Activated CD4-positive, CD25-positive, alpha-beta regulatory T cell (primary cell): ENCODE results near the gene PPP1R37.
A peak's percentile ranks its signal among the peaks of the same experiment; 100 is the strongest.

Source experiments
- DNase-seq, 4 experiments: peaks; one replicate each; lab custom pipeline; 2025; lab: John Stamatoyannopoulos, UW

Gene PPP1R37

DNA sequence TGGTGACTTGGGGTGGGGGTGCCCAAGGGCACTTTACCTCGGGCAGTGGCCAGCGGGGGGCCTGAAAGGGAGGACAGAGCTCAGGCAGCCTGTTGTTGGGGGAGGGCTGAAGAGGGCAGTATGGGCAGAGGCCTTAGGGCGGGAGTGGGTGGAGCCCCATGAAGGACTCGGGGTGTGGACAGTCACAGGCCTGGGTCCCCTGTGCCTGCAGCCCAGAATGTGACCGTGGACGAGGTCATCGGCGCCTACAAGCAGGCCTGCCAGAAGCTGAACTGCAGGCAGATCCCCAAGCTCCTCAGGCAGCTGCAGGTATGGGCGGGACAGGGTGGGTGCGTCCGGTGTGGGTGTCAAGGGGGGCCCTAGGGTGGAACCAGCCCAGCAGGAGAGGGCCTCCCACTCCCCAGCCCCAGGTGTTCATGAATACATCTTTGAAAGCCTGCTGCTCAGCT lies 45.3 kb downstream of the PPP1R37 start:
- no peak for DNase-seq

GRCh38 chr19:45139286-45140143 lies 46.5 kb downstream of the PPP1R37 start:
- DNase-seq = no peak

GRCh38 chr19:45140144-45140503 lies 47.1 kb downstream of the PPP1R37 start:
- DNase-seq = no peak

DNA sequence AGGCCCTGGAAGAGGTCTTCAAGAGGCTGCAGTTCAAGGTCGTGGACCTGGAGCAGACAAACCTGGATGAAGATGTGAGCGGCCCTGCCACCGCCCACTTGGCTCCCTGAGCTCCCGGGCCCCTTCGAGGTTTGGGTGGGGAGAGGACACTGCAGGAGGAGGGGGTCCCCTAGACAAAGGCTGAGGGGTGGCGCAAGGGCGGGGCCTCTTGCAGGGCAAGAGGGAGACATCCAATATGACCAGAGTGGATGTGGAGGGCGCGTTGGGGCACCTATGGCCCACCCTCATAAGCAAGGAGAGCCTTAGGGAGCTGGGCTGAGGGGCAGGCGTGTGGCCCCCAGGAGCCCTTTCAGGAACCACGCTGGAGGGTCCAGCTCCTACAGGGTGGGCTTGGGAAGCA lies 47.6 kb downstream of the PPP1R37 start:
- DNase-seq = no peak

DNA sequence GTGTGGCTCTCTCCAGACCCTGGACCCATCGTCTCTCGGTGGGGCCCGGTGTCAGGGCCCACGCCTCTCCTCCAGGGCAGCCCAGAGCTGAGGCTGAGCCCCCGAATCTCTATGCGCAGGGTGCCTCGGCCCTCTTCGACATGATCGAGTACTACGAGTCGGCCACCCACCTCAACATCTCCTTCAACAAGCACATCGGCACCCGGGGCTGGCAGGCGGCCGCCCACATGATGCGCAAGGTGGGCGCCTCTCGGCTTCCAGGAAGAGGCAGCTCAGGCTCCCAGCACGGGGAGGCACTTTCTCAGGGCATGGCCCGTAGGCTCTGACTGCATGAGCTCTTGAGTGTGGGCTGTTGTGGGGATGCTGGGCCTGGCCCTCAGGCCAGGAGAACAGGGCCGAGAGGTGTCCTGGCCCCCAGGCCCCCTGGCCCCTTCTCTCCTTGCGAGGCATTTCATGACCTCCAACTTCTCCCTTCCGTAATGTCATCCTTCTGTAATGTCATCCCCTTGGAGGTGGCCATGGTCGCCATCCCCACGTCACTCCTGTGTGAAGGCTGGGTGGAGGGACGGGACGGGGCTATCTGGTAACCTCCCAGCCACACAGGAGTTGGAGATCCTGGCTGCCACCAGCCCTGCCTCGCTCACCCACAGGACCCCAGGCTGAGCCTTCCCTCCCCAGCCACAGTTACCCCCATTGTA lies 48.4 kb downstream of the PPP1R37 start:
- no peak for DNase-seq

DNA sequence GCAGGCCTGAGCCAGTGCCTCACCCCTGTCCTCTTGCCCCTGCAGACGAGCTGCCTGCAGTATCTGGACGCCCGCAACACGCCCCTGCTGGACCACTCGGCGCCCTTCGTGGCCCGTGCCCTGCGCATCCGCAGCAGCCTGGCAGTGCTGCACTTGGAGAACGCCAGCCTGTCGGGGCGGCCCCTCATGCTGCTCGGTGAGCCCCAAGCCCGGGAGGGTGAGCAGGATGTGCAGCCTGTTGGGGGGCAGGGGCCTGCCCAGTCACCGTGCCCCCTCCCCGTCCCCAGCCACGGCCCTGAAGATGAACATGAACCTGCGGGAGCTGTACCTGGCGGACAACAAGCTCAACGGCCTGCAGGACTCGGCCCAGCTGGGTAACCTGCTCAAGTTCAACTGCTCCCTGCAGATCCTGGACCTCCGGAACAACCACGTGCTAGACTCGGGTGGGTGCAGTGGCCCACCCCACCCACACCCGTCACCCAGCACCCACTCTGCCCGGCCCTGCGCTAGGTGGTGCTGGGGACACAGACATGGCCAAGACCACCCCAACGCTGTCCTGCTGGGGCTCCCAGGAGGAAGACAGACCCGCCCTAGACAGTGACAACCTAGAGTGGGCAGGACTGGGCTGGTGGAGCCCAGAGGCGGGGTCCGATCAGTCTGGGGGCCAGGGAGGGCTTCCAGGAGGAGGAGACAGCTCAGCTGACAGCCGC lies 49.2 kb downstream of the PPP1R37 start:
- DNase-seq = no peak

- DNase-seq = no peak
Measured at GRCh38 chr19:45142726-45143110, 49.7 kb downstream of the PPP1R37 start.

GRCh38 chr19:45144431-45145269 lies 51.7 kb downstream of the PPP1R37 start:
- DNase-seq = no peak

DNA sequence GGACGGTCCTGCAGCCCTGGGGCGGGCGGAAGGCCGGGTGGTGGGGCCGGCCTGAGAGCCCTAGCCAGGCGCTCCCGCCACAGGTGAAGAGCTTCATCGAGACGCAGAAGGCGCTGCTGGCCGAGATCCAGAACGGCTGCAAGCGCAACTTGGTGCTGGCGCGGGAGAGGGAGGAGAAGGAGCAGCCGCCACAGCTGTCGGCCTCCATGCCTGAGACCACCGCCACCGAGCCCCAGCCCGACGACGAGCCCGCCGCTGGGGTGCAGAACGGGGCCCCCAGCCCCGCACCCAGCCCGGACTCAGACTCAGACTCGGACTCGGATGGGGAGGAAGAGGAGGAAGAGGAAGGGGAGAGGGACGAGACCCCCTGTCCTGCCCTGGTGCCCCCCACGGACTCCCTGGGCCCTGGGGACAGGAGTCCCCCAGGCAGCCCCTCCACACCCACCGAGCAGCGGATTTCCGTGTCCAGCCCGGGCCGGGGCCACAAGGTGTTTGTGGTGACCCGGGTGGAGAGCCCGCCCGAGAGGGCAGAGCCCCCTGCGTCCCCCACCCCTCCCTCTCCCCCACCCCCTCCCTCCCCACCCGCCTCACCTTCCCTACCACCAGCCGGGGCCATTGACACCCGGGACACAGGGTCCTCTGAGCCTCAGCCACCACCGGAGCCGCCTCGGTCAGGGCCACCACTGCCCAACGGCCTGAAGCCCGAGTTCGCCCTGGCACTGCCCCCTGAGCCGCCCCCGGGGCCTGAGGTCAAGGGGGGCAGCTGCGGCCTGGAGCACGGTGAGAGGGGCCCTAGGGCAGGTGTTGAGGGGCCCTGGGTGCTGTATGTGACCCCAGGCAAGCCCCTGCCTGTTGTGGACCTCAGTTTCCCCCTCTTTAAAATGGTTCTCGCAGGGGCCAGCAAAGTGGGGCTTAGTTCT lies 52.6 kb downstream of the PPP1R37 start:
- DNase-seq = no peak

- no peak for DNase-seq
Measured at GRCh38 chr19:45146251-45146650, 53.3 kb downstream of the PPP1R37 start.

DNA sequence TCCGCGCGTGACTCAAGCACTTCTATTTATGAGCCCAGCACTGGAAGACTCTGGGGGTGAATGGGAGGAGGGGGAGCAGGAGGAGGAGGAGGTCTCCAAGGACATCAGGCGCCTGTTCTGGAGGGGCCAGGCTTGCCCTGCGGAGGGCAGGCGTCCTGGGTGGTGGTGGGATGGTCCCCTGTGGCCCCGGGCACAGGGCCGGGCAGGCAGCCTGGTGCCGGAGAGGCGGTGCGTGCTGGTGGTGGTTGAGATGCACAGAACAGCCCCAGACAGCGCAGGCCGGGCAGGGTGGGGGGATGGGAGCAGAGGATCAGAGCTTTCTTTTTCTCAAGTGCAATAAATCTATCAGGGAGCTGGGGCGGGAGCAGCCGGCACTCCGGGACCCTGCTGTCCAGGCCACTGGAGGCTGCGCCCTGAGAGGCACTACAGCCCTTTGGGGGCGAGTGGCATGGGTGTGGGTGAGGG lies 53.8 kb downstream of the PPP1R37 start:
- no peak for DNase-seq

DNA sequence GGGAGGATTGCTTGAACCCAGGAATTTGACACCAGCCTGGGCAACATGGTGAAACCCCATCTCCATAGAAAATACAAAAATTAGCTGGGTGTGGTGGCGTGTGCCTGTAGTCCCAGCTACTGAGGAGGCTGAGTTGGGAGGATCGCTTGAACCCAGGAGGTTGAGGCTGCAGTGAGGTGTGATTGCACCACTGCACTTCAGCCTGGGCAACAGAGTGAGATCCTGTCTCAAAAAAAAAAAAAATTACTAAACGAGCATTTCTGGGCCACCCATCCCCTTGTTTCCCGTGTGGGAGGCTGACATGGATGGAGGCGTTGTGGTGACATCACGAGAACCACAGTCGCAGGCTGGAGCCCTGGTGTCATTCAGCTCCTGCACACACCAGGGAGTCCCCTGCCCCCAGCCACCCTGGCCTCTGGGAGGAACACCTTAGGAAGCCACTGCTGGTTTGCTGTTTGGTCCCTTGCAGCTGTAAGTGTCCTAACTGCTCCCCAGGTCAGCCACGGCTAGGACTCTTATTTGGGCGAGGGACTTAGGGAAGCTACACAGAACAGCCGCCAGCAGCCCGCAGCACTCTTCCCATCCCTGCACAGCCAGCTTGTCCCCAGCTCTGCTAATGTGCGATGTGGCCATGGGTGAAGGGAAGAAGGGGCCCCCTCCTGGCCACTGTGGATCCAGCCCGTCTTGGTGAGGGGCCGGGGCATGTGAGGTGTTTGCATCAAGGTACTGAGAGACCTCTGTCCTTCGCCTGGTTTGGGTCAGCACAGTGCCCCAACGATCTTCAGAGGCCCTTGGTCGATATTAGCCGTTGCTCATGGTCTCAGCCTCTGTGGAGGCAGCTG lies 55.1 kb downstream of the PPP1R37 start:
- no peak for DNase-seq

DNA sequence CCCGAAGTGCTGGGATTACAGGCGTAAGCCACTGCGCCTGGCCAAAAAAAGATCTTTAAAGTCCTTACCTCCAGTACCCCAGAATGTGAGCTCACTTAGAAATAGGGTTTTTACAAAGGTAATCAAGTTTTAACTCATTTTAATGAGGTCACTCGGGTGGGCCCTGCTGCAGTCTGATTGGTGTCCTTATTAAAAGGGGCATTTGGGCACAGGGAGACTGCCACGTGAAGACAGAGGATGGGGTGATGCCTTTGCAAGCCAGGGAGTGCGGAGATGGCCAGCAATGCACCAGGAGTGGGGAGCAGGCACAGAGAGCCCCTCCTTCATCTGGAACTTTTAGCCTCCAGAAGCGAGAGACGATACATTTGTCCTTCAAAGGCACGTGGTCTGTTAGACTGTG lies 56.1 kb downstream of the PPP1R37 start:
- DNase-seq = no peak

DNA sequence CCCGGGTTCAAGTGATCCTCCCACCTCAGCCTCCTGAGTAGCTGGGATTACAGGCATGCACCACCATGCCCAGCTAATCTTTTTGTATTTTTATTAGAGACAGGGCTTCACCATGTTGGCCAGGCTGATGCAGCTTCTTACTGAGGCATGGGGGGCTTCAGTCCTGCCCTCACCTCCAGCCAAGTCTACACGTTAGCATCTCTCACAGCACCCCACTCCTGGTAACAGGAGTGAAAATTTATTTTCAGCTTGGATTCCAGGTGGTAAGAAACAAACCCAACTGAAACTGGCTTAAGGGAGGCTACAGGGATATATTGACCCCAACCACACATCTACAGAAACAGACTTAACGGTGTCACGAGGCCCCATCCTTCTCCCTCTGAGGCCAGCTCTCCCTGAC lies 57.2 kb downstream of the PPP1R37 start:
- DNase-seq = no peak

DNA sequence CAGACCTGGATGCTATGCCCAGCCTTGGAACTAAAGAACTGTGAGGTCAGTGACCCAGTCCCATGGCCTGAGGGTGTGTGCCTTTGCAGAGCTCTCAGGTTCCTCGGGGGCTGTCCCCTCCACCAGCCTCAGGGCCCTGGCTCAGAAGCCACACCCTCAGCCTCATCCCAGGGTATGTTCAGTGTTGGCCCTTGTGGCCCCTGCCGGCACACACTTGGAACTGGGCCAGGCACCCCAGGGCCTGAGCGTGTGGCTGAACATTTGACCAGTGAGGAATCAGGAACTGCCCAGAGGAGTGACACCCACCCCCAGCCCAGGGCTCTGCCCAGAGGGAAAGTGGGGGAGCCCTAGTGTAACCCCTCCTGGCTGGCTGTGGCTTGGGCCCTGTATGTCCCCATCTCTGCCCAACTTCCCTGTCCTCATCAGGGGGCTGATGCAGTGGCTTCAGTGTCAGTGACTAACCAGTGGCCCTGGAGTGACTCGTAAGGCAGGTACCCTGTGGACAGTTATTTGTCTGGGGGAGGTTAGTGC lies 57.8 kb downstream of the PPP1R37 start:
- DNase-seq = no peak

DNA sequence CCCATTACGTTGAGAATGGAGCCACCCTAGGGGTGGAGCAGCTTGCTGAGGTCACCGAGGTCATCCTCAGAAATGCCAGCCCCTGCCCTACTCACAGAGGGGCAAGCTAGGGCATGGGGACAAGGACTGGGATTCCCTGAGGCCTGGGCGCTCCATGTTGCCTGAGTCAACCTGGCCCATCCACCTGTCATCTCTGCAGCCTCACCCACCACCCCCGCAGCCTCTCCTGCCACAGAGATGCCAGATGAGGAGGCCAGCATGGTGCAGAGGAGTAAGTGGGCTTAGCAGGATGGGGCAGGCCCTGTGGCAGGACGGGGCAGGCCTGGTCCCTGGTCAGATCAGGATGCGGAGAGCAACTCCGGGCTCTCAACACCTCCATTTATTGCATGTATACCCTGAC lies 58.3 kb downstream of the PPP1R37 start:
- no peak for DNase-seq

DNA sequence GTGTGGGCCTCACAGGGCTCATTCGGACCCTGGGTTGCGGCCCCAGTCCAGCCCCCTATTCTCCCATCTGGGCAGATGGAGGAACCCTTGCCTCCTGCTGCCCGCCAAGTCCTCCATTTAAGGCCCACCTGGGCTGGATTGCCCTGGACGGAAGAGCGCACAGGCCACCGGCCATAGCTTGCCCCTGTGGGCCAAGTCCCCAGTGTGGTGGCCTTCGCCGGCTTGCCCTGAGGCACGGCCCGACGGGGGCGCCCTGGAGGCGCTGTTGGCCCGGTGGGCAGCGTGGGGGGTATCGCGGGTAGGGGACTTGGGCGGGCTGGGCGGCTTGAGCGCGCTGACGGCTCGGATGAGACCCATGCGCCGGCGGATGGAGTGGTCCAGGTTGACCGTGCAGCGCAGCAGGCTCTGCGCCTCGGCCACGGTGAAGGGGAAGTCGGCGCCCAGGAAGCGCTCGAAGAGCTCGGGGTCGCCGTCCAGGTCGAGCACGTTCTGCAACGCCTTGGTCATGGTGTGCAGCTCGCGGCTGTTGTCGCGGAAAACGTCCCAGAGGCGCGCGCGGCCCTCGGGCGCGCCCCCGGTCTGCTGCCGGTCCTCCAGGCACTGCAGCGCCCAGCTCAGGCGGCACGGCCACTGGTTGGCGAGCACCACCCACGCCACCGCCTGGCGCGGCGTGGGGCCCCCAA lies 59.0 kb downstream of the PPP1R37 start:
- no peak for DNase-seq

DNA sequence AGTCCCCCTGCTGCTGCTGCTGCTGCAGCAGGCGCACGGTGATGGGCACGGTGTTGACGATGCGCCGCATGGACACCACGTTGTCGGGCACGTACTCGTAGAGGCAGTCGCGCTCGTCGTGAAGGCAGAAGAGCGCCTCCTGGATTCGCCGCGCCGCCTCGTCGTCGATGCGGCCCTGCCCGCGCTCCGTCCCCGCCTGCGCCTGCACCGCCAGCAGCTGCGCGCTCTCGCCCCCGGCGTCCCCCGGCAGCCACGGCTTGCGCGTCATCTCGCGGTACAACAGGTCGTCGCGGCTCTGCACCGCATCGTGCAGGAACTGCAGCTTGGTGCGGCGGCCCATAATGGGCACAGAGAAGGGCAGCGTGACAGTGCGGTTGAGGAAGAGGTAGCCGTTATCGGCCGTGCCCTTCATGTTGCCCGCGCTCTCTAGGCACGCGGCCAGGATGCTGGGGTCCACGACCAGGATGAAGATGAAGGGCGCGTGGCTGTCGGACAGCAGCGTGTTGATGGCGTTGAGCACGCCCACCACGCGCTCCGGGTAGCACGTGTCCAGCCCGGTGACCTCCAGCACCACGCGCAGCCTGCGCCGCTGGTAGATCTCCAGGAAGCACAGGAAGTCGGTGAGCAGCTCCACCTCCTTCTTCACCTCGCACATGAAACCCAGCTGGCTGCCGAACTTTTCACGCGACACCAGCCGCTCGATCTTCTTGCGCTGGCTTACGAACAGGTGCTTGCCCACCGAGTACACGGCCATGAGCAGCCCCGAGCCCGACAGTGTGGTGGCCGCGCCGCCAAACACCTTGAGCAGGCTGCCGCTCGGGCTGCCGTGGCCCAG lies 59.7 kb downstream of the PPP1R37 start:
- DNase-seq = peak in 1 of 4 experiments; percentile 20
